Loucy (cell line): ENCODE results near the gene MYH6.

ENCODE experiments used
- H2AFZ ChIP-seq: fragments of 200-600 bp; sonication (generic); 2 replicates; pipeline ENCODE4 v1.6.0; 2016; ENCODE audit warnings: antibody characterized with exemption, mild to moderate bottlenecking, low read length, moderate library complexity
- H3F3A ChIP-seq: fragments of 200-600 bp; 2 replicates; pipeline ENCODE4 v1.6.0; 2016; ENCODE audit warnings: antibody characterized with exemption, low read depth, mild to moderate bottlenecking
- H3K27me3 ChIP-seq: fragments of 200-600 bp; sonication (generic); 2 replicates; pipeline ENCODE4 v1.6.1; 2014; ENCODE audit warnings: low read length, mild to moderate bottlenecking; ENCODE audit not compliant: insufficient read depth, poor library complexity, severe bottlenecking
- H3K36me3 ChIP-seq: fragments of 200-600 bp; sonication (generic); 2 replicates; pipeline ENCODE4 v1.6.1; 2016; ENCODE audit warnings: low read length; ENCODE audit not compliant: insufficient read depth
- H3K4me1 ChIP-seq: fragments of 200-600 bp; sonication (generic); 2 replicates; pipeline ENCODE4 v1.5.1; 2014; ENCODE audit warnings: low read length, mild to moderate bottlenecking; ENCODE audit not compliant: insufficient read depth, poor library complexity, severe bottlenecking
- H3K4me2 ChIP-seq: fragments of 200-600 bp; sonication (generic); 2 replicates; pipeline ENCODE4 v1.6.0; 2014; ENCODE audit warnings: antibody characterized with exemption, low read length, low read depth, mild to moderate bottlenecking; ENCODE audit not compliant: poor library complexity, severe bottlenecking
- H3K4me3 ChIP-seq: fragments of 200-600 bp; sonication (generic); 2 replicates; pipeline ENCODE4 v1.5.1; 2014; ENCODE audit warnings: low read length, mild to moderate bottlenecking, mixed read lengths; ENCODE audit not compliant: poor library complexity, severe bottlenecking
- H3K79me2 ChIP-seq: fragments of 200-600 bp; sonication (generic); 2 replicates; pipeline ENCODE4 v1.6.1; 2014; ENCODE audit warnings: low read length; ENCODE audit not compliant: insufficient read depth
- H3K9ac ChIP-seq: fragments of 200-600 bp; sonication (generic); 2 replicates; pipeline ENCODE4 v1.6.0; 2014; ENCODE audit warnings: mild to moderate bottlenecking, low read depth, low read length, moderate library complexity; ENCODE audit not compliant: poor library complexity, severe bottlenecking
- H3K9me2 ChIP-seq: fragments of 200-600 bp; sonication (generic); replicated peaks from 2 replicates; pipeline ENCODE4 v1.6.1; 2016; ENCODE audit warnings: low read depth, low read length, mixed read lengths
- H3K9me3 ChIP-seq: fragments of 200-600 bp; sonication (generic); 2 replicates; pipeline ENCODE4 v1.6.1; 2014; ENCODE audit warnings: mild to moderate bottlenecking, antibody characterized with exemption, low read length, low read depth; ENCODE audit not compliant: insufficient read depth
- H4K20me1 ChIP-seq: fragments of 200-600 bp; sonication (generic); 2 replicates; pipeline ENCODE4 v1.6.0; 2014; ENCODE audit warnings: antibody characterized with exemption, low read length, mild to moderate bottlenecking; ENCODE audit not compliant: insufficient read depth, poor library complexity, severe bottlenecking
- EZH2phosphoT487 ChIP-seq: fragments of 200-600 bp; IDR thresholded peaks from 2 replicates; pipeline ENCODE4 v1.6.1; 2018; ENCODE audit warnings: antibody characterized with exemption, mild to moderate bottlenecking, moderate library complexity, borderline replicate concordance
- TF ChIP-seq, protein P1 (sequence below): fragments of 200-600 bp; sonication (generic); conservative IDR thresholded peaks from 2 replicates; pipeline ENCODE4 v1.5.1; 2014; ENCODE audit warnings: mild to moderate bottlenecking, antibody characterized with exemption, low read length

MYH6 gene

DNA sequence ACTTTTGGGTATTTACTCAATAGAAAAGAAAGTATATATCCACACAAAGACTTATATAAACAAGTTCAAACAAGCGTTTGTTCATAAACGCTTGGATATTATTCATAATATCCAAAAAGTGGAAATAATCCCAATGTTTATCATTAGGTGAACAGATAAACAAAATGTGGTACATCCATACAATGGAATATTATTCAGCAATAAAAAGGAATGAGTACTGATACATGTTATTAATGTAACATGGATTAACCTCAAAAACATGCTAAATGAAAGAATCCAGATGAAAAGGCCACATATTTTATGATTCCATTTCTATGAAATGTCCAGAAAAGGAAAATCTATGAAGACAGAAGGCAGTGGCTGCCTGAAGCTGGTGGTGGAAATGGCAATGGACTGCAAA lies 44.2 kb upstream of the MYH6 start:
- no peak overlapping the region for H3K4me2 ChIP-seq

GRCh38 chr14:23450379-23450778 lies 42.3 kb upstream of the MYH6 start:
- Histone ChIP-seq H2AFZ (no peak overlapping the region), H4K20me1 (no peaks in the 10 kb centered on the region)

More for the DNA sequence above, 44.2 kb upstream of the MYH6 start:
- Histone ChIP-seq H3K9me3 (no peaks in the 10 kb centered on the region), H3K79me2 (no peaks in the 10 kb centered on the region), H3K4me1 (no peaks in the 10 kb centered on the region), H3K27me3 (no peaks in the 10 kb centered on the region), H2AFZ (no peak overlapping the region), H3K9ac (no peak overlapping the region), H3F3A (no peaks in the 10 kb centered on the region), H4K20me1 (no peaks in the 10 kb centered on the region), H3K4me3 (no peak overlapping the region), H3K36me3 (no peaks in the 10 kb centered on the region), H3K9me2 (no peaks in the 10 kb centered on the region)
- TF ChIP-seq EZH2phosphoT487: no peak
- TF ChIP-seq, protein P1, sequence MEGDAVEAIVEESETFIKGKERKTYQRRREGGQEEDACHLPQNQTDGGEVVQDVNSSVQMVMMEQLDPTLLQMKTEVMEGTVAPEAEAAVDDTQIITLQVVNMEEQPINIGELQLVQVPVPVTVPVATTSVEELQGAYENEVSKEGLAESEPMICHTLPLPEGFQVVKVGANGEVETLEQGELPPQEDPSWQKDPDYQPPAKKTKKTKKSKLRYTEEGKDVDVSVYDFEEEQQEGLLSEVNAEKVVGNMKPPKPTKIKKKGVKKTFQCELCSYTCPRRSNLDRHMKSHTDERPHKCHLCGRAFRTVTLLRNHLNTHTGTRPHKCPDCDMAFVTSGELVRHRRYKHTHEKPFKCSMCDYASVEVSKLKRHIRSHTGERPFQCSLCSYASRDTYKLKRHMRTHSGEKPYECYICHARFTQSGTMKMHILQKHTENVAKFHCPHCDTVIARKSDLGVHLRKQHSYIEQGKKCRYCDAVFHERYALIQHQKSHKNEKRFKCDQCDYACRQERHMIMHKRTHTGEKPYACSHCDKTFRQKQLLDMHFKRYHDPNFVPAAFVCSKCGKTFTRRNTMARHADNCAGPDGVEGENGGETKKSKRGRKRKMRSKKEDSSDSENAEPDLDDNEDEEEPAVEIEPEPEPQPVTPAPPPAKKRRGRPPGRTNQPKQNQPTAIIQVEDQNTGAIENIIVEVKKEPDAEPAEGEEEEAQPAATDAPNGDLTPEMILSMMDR: no peak

DNA sequence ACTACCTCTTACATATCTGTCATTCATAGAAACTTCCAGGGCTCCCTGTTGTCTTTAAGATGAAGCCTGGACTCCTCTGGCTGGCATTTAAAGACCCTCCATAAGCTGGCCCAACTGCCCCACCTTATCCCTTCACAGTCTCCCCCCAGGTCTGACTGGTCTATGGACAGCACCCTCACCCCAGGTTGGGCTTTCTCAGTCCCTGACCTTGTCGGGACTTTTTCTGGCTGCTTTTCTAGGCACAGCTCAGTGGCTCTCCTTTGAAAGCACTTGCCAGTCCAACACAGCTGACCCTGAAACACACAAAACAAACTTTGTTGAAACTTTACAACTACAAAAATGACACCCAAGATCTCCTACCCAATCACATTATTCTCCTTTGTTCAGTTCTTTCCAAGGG lies 41.2 kb upstream of the MYH6 start:
- Histone ChIP-seq H2AFZ (no peak overlapping the region), H3K9me3 (no peaks in the 10 kb centered on the region), H3K9me2 (no peaks in the 10 kb centered on the region), H3K4me1 (no peaks in the 10 kb centered on the region), H3K9ac (no peak overlapping the region), H3K27me3 (no peaks in the 10 kb centered on the region), H3K36me3 (no peaks in the 10 kb centered on the region), H4K20me1 (no peaks in the 10 kb centered on the region), H3F3A (no peaks in the 10 kb centered on the region), H3K79me2 (no peaks in the 10 kb centered on the region), H3K4me3 (no peak overlapping the region), H3K4me2 (no peak overlapping the region)
- TF ChIP-seq, protein P1: no peak
- TF ChIP-seq EZH2phosphoT487: no peak

More at GRCh38 chr14:23450379-23450778, 42.3 kb upstream of the MYH6 start:
- no peaks in the 10 kb centered on the region for H3K36me3 ChIP-seq
- H3F3A ChIP-seq: no peaks in the 10 kb centered on the region
- H3K9me2 ChIP-seq: no peaks in the 10 kb centered on the region
- H3K9me3 ChIP-seq: no peaks in the 10 kb centered on the region
- TF ChIP-seq, protein P1: no peak
- TF ChIP-seq EZH2phosphoT487: no peak
- no peak overlapping the region for H3K4me2 ChIP-seq
- no peak overlapping the region for H3K4me3 ChIP-seq
- no peak overlapping the region for H3K9ac ChIP-seq
- no peaks in the 10 kb centered on the region for H3K4me1 ChIP-seq
- no peaks in the 10 kb centered on the region for H3K79me2 ChIP-seq
- H3K27me3 ChIP-seq: no peaks in the 10 kb centered on the region
